ENCODE measurements around the gene AHNAK.
"Not testable (repeated sequence)": the region's sequence is repeated elsewhere in the genome, so short reads cannot be mapped to it uniquely, and the experiment has no call there.

Gene AHNAK

DNA sequence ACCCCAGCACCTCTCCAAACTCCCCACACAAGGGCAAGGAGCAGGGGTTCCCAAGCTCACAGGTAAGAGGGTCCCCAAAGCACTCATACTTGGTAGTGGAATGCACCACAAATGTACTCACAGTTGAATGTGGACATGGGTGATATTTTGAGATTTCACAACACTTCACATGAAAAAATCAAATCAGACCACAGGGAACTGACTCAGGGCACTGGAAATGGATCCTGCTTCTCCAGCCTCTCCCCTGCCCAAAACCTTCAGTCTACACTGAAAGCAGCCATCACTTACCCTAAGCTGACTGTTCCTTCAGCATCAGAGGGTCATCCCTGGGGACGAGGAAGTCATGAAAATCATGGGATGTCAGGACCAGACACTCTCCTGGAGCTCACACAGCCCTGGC is 87.5 kb downstream of the AHNAK start:
- DNase-seq (ENCODE audit: low spot score) = no peak

DNA sequence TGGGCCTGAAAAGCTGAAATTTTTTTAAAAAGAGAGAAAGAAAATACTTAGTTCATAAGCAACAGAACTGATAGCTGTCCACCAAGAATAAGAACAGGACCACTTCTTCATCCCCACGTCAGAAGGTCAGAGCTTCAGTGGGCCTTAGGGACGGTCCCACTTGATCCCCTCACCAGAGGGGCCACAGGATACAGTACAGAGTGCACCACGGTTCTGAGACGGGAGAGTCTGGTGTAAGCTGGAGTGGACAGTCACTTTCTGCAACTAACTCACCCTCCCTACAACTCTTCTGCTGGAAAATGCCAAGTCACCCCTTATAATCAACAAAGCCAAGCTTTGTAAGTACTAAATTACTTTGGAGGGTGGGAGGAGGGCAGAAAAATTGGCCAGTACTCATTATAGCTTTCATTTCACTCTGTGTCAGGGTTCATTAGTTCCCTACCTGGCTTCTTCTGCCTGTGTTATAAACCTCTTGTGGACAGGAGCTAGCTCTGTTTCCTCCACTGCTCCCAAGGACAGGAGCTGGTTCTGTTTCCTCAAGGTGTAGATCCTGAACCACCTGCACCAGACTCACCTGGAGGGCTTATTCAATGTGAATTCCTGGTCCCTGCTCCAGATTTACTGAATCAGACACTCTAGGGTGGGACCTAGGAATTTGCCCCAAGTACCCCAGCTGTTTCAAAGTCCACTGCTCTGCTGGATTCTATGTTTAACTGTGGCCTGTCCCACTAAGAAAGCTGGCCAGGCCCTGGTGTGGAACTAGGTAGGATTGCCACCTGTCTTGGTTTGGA is 88.2 kb downstream of the AHNAK start:
- peak; percentile 37 for DNase-seq (ENCODE audit: low spot score)

DNA sequence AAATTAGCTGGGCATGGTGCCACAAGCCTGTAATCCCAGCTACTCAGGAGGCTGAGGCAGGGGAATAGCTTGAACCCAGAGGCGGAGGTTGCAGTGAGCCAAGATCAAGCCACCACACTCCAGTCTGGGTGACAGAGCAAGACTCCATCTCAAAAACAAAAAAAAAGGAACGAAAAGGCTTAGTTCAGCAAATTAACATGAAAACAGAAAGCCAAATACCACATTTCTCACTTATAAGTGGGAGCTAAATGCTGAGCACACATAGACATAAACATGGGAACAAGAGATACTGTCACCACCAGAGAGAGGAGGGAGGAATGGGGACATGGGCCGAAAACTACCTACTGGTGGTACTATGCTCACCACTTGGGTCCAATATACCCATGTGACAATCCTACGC is 89.1 kb downstream of the AHNAK start:
- DNase-seq (ENCODE audit: low spot score) = no peak

DNA sequence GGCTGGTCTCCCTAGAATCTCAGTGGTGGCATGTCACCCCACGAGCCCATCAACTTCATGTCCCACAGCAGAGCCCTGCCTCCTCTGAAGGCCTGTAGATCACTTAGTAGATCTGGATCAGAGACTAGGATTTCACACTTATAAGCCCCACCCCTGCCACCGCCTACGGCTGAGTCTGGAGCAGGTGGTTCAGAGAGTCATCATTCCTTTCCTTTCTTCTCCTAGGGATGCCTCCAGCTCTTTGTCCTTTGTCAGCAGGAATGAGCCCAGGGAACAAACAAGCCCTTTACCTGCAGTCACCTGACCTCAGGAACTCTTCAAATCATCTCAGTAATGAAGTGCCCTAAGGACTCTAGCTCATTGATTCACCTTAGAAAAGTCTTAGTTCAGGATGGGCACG is 90.0 kb downstream of the AHNAK start:
- DNase-seq (ENCODE audit: low spot score) = no peak

DNA sequence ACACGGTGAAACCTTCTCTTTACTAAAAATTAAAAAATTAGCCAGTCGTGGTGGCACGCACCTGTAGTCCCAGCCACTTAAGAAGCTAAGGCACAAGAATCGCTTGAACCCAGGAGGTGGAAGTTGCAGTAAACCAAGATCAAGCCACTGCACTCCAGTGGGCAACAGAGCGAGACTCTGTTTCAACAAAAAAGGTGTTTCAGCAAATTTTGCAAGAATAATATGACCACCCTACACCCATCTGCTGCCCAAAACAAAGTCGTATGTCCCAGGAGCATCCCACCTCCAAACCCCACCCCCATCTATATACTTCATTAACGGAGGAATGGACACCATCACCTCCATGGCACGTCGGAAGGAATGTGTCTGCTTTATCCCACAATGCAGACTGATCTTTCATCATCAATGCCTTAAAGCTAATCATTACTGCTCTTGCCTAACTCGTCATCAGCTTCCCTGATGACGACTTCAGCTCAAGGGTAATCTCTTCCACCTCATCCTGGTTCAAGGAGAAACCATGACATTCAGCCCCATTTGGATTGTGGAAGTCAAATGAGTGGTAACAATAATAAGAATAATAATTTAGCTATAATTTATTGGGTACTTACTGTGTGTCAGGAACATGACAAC is 93.7 kb downstream of the AHNAK start:
- no peak for DNase-seq (ENCODE audit: low spot score)

DNA sequence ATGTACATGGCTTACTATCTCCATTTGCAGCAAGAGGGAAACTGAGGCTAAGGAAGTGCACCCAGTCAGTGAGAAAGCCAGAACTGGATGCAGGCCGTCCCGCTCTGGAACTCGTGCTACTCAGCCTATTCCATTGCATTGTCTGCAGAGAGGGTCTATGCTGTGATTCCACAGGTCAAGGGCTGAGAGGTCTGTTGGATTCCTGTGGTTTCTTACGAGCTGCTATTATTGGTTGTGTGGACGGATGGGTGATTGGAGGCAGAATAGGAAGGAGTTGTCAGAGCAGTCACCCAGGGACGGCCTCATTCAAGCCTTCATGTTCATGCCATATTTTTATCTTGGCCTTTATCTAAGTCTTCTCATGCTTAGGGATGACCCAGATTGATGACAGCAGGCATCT is 94.3 kb downstream of the AHNAK start:
- no peak for DNase-seq (ENCODE audit: low spot score)

DNA sequence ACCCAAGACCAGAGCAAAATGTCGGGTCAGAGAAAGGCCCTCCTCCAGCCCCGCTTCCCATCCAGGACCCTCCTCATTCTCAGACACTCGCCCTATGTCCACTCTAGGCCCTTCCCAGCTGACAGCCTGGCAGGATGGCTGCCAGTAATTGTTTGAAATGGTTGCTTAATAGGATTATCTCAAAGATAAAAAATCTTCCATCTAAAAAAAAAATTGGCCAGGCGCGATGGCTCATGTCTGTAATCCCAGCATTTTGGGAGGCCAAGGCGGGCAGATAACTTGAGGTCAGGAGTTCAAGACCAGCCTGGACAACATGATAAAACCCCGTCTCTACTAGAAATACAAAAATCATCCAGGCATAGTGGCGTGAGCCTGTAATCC is 95.4 kb downstream of the AHNAK start:
- no peak for DNase-seq (ENCODE audit: low spot score)

DNA sequence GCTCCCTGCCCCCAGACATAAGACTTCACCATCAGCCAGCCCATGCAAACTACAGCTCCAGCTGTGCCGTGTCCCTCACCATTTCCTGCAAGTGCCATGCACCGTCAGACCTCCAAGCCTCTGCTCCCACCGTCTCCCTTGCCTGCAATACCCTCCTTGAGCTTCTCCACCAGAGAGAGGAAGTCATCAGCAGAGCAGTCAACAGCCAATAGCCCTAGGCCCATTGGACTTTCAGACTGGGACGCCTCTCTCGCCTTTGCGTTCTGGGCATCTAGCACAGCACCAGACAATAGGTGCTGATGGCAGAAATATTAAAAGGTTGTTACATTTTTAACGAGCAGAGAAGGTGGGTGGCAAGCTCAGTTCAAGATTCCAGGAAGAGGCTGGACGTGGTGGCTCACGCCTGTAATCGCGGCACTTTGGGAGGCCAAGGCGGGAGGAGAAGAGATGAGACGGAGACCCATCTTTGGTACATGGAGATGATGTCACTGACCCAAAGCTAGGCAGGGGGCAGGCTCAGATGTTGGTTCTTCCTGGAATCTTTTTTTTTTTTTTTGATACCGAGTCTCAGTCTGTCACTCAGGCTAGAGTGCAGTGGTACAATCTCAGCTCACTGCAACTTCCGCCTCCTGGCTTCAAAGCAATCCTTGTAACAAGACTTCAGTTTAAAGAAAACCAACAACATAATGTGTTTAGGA is 95.9 kb downstream of the AHNAK start:
- DNase-seq (ENCODE audit: low spot score) = no peak

DNA sequence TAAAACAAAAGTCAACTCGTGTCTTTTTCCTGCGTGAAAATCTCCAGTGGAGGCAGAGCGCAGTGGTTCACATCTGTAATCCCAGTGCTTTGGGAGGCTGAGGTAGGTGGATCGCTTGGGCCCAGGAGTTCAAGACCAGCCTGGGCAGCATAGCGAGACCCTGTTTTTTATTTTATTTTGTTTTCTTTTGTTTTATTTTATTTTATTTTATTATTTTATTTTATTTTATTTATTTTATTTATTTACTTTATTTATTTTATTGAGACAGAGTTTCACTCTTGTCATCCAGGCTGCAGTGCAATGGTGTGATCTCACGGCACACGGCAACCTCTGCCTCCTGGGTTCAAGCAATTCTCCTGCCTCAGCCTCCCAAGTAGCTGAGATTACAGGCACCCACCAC is 96.7 kb downstream of the AHNAK start:
- DNase-seq (ENCODE audit: low spot score) = not testable (repeated sequence)

DNA sequence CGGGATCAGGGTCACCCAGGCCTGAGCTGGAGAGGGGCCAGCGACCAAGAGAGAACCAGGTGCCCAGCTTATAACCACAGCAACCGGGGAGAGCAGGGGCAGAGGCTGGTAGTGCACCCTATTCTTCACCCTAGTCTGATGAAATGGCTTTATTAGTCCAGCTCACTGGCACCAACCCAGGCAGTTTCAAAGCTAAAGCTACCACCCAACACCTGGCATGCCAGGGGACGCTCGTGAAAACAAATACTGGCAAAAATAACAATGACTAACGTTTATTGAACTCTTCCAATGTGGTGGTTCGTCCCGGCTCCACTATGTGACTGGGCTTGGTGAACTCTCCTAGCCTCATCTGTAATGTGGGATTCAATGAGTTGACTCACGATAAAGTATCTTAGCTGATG is 97.2 kb downstream of the AHNAK start:
- DNase-seq (ENCODE audit: low spot score) = no peak

DNA sequence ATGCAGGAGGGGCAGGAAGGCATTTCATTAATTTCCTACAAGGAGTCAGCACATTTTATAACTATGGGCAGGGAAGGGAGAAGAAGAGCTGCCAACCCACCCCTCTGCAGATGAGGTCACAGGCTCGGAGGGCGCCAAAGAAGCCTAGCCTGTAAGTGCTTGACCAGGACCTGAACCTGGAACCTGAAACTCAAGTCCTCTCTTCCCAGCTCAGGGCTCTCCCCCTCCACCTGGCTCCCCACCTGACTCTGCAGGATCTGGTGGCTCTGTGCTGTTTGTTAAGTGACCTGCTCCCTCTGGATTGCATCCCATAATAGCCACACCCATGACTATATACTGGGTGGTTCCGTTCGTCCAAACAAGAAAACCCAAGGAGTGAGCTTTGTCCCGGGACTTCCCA is 100.5 kb downstream of the AHNAK start:
- DNase-seq (ENCODE audit: low spot score) = no peak

DNA sequence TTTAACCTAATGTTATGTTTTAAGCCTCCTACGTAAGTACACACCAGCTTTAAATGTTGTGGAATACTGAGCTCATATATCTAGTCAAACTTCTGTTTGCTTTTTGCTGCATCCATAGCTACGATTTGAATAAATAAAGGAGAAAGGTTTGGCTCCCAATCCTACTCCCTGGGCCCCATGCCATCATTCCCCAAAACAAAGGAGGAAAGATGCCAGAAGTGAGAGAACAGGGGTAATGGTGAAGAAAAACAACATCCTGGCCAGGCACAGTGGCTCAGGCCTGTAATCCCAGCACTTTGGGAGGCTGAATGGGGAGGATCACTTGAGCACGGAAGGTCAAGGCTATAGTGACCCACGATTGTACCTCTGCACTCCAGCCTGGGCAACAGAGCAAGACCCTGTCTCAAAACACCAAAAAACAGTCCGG is 101.3 kb downstream of the AHNAK start:
- no peak for DNase-seq (ENCODE audit: low spot score)

DNA sequence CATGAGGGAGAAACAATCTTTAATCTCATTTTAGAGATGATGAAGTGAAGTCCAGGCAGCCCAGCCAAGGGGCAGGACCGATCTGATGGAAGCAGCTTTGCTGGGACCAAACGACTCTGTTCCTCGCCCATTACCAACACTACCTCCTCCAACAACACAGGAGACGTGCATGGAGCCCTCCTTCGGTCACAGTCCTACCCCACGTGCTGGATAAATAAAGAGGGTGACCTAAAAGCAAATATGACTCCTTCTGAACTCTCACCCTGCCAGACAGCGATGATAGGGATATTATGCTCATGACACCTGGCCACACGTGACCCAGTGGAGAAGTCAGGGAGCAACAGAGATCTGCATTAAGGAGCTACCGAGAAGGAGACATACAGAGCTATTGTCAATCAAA is 101.8 kb downstream of the AHNAK start:
- no peak for DNase-seq (ENCODE audit: low spot score)

DNA sequence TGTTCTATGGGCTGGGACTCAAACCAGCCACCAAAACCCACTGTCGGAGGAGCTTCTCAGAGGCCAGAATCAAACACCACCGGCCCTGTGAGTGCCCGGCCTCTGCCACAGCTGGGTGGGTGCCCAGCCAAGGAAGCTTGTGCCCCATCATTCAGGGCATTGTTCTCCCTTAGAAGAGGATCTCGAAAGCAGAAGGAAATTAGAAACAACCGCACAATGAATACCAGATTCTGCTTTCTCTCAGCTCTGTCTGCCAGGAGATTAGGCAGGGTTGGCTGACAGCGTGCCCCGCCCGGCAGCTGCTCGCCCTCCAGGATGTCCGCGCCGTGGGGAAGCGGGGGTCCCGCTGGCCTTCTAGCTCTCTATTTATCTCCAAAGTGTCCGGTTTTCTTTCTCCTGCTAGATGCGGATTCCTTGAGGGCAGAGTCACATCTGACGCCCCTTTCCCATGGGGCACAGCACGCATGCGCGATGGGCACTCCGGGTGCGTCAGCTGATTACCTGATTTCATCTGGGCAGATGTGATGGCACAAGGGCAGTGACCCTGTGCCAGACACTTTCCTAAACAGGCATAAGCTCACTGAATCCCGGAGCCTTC is 102.3 kb downstream of the AHNAK start:
- peak; percentile 38 for DNase-seq (ENCODE audit: low spot score)

DNA sequence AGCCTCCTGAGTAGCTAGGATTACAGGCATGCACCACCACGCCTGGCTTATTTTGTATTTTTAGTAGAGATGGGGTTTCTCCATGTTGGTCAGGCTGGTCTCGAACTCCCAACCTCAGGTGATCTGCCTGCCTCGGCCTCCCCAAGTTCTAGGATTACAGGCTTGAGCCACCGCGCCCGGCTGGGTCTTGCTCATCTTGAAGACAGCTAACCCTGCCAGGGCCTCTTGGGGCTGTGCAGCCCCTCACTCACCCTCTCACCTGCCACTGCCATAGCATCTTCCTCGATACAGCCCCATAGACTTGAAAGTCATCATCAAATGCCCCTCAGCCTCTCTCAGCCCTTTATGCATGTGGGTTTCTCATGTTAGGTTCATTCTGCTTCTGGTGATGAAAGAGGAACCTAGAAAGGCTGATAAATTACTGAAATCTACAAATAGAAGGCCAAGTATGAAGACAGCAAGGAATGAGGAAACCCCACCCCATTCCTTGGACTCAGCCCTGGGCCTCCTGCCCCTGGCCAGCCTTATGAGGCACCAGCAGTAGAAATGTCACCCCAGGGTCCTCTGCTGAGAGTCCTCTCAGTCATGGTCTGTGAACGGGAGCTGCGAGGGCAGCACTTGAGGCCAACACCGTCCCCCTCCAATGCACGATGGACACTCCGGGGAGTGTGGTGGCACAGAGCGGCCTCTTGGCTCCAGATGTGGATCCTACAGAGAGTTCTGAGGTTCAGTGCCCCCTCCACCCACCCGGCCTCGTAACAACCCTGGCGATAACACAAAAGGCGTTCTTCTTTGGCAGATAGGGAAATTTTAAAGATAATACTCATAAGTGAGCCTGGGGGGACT is 103.0 kb downstream of the AHNAK start:
- DNase-seq (ENCODE audit: low spot score) = no peak

DNA sequence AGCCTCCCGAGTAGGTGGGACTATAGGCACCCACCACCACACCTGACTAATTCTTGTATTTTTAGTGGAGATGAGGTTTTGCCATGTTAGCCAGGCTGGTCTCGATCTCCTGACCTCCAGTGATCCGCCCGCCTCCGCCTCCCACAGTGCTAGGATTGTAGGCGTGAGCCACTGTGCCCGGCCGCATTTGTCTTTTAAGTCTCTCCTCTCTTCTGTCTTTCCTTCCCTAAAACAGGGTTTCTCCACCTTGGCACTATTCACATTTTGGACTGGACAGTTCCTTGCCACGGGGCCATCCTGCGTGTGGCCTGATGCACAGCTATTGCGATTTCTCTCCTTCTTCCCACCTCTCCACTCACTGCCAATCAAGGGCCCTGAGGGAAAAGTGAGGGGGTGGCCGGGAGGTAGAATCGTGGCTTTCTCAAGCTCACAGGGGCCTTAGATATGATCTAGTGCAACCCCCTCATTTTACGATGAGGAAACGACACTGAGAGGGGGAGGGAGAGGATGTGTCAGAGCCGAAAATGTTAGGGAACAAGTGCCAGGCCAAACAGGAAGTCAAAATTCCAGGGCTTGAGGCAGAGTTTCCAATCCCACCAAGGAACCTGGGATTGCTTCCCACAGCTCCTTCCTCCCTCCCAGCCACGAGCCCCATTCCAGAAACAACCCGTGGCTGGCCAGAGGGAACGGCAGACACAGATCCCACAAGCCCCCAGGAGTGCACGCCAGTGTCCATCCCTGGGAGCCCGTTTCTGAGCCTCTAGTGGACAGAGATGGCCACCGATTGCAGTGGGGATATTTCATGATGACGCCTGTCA is 106.6 kb downstream of the AHNAK start:
- DNase-seq (ENCODE audit: low spot score) = no peak

DNA sequence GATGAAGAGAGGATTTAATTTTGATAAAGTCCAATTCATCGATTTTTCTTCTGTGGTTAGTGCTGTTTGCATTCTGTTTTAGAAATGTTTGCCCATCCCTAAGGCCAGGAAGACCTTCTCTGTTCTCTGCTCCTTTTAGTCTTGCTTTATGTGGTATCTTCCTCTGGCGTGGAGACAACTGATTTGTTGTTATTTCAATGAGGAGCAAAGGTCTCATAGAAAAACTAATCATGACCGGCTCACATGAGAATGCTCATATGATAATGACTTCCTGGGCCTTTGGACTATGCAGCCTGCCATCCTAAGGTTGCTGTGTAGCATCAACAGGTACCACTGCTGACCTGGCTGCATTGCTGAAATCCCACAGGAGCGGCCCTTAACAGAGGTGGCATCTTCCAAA is 108.0 kb downstream of the AHNAK start:
- no peak for DNase-seq (ENCODE audit: low spot score)

DNA sequence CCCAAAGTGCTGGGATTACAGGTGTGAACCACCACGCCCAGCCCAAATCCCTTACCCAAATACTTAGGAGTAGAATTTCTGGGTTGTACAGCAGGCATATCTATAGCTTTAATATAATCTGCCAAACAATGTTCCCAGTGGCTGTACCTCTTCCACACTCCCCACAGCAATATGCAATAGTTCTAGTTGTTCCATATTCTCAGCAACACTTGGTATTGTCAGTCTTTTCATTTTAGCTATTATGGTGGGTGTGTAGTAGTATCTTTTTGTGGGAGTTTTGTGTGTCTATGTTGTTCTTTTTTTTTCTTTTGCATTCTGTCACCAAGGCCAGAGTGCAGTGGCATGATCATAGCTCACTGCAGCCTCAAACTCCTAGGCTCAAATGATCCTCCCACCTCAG is 109.0 kb downstream of the AHNAK start:
- no peak for DNase-seq (ENCODE audit: low spot score)

DNA sequence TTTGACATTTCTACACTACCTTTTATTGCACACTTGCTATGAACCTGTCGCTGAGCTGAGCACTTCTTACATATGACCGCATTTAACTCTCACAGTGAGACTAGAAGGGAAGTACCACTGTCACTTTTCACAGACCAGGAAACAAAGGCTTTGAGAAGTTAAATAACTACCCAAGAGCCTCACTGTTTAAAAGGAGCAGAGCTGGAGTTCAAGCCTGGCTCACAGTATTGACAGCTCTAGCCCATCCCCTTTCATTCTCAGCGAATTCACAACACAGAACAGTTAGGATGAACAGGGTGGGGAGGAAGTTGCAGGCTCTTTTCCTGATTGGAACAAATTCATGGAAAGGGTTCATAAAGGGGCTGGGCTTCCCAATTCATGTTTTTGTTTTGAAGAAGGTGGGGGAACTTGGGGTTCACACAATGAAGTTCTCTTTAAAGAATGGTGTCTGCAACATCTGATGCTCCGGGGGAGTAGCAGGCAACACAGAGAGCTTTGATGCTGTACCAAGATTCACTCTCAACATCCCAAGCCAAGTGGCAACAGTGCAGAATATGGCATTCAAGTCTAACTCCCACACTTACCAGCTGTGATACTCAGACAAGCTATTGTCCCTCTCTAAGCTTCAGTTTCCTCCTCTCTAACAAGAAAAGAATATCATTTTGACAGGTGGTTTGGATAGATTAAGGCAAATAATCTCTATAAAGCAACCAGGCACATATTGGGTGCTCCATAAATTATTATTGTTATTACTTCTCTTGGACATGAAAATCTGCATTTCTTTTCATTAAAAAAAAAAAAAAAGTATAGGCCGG is 110.6 kb downstream of the AHNAK start:
- DNase-seq (ENCODE audit: low spot score) = no peak

DNA sequence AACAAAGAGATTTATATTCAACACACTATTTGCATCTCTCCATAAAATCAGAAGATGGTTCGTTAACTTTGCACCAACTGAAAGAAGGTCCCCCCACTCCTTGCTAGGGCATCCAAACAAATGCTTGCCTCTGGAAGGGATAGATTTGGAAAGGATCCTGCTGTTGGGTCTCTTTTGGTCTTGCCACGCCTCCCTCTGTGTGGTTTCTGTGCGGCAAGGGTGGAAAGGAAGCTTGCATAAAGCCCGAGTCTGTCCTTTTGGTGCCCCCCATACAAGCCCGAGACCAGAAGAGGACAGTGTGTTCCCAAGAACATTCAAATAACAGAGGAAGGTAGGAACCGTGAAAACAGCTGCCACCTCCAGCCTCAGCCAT is 112.7 kb downstream of the AHNAK start:
- DNase-seq (ENCODE audit: low spot score) = no peak
